ENCODE data around the gene MACROD2.
"Not testable (repeated sequence)": the region's sequence is repeated elsewhere in the genome, so short reads cannot be mapped to it uniquely, and the experiment has no call there.

The MACROD2 gene

DNA sequence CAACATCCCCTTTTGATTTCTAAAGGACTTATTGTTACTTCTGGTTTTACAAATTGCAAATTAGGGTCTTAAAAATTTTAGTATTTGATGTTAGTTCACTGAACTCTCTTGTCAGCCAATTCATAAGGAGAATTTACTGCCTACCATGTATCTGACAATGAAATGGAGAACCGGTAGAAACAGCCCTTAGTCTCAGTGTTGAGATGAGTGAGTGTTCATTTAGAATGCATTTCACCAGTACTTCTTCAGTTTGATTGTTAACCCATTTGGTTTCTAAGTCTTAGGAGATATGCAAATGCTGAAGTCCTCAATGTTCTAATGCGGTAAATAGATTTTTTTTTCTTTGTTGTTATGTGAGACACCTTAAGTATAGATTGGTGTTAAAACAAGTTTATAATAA is 958.4 kb downstream of the MACROD2 start:
- DNase-seq (ENCODE audit: low read depth in 2 of 2): no peak

- no peak for DNase-seq (ENCODE audit: low read depth in 2 of 2)
Measured at GRCh38 chr20:14955399-14955798, 960.1 kb downstream of the MACROD2 start.

- DNase-seq (ENCODE audit: low read depth in 2 of 2): no peak
Measured at GRCh38 chr20:14956026-14956425, 960.7 kb downstream of the MACROD2 start.

- no peak for DNase-seq (ENCODE audit: low read depth in 2 of 2)
Measured at GRCh38 chr20:14956538-14956937, 961.2 kb downstream of the MACROD2 start.

GRCh38 chr20:14957402-14957801 is 962.1 kb downstream of the MACROD2 start:
- no peak for DNase-seq (ENCODE audit: low read depth in 2 of 2)

- DNase-seq (ENCODE audit: low read depth in 2 of 2): no peak
Measured at GRCh38 chr20:14958626-14959025, 963.3 kb downstream of the MACROD2 start.

DNA sequence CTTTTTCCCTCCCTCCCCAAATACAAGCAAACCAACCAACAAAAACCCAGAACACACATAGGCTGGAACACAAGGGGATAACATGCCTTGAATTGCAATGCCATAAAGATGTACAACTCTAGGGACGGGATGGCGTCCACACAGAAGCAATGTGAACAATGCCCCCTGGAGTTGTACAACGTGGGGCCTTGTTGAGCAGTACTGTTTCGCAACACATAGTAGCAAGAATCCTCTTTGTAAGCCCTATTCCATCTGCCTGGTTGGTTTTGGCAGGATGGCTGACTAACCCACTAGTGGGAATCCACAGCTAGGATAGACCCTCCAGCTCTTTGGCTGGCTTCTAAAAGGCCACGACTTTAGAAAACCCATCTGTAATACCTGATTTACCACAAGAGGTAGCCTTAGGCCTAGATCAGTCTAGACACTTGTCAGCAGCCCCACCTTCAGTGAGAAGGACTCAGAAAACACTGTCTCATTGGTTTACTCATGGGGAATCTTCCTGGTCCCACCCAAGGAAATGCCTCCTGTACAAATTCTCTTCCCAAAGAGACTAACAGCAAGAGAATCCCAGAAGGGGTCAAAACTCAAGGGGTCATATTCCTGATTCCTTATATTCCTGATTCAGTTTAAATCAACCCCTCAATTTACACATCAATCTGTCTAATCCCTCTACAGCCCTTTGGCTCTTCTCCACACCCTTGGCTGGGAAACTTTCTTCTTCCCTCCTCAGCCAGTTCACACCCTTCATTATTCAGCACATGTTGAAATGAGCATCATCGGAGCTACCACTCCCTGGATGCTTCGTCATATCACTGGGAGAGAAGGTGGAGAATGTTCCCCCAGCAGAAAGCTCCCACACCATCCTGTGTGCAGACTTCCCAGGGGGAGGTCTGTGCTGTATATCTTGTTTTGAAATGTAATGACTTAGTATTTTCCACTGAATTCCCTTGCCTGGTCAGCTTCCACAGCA is 964.5 kb downstream of the MACROD2 start:
- DNase-seq (ENCODE audit: low read depth in 2 of 2): no peak

DNA sequence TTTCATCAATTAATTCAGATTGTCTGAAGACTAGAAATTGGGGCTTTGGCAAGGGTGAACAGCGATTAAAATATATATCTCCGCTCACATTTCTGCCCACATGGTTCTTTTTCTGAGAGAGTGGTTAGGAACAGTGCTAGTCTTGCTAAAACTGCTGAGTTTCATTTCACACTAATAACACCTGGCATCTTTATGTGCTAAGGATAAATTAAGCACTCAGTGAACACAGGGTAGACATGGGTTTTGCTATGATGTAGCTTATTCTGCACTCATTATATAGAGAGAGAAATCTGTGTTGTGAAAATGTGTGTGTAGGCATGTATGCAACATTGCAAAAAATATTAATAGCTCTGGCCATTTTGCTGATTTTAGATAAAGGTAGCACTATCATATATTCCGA is 965.5 kb downstream of the MACROD2 start:
- no peak for DNase-seq (ENCODE audit: low read depth in 2 of 2)

DNA sequence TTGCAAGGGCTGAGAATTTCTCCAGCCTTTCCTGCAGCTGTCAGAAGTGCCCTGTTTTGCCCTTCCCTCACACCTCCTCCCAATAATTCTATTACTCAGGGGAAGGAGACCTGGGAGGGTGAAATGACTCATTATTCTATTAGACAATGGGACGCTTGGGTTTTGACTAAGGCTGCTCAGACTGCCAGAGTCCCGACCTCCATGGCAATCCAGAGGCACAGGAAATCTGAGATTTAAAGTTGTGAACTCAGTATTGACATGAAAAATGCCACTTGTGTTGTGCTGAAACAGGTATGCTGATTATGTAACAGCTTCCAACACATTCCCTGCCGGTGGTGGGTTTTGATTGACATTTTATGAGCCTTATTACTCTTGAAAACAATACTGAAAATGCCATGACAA is 967.9 kb downstream of the MACROD2 start:
- DNase-seq (ENCODE audit: low read depth in 2 of 2): no peak

DNA sequence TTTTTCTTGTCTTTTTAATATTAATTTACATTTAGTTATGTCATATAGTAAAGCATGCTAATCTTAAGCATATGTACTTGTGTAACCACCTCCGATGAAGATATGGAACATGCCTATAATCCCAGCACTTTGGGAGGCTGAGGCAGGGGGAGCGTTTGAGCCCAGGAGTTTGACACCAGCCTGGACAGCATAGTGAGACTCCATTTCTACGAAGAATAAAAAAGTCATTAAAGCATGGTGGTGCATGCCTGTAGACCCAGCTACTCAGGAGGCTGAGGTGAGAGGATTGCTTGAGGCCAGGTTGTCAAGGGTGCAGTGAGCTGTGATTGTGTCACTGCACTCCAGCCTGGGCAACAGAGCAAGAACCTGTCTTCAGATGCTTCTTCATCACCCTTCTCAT is 970.9 kb downstream of the MACROD2 start:
- no peak for DNase-seq (ENCODE audit: low read depth in 2 of 2)

GRCh38 chr20:14966808-14967207 is 971.5 kb downstream of the MACROD2 start:
- no peak for DNase-seq (ENCODE audit: low read depth in 2 of 2)

GRCh38 chr20:14972256-14972655 is 976.9 kb downstream of the MACROD2 start:
- DNase-seq (ENCODE audit: low read depth in 2 of 2): no peak

DNA sequence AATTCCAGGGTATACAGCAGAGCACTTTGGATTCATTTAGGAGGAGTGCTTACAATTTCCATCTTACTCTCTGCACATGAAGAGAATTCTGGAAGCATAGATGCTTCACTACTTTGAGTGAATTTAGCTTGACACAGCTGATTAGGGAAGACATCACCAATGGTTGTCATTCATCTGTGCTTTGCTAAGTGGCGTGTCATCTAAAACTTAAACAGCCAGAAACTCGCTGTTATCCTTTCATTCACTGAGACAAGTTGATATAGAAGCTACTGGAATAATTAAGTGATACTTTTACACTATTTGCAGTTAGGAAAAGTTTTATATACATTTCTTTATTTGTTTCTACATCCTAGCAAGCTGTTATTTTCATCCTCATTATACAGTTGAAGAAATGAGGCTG is 977.4 kb downstream of the MACROD2 start:
- DNase-seq (ENCODE audit: low read depth in 2 of 2): no peak

- DNase-seq (ENCODE audit: low read depth in 2 of 2): no peak
Measured at GRCh38 chr20:14979453-14979986, 984.2 kb downstream of the MACROD2 start.

DNA sequence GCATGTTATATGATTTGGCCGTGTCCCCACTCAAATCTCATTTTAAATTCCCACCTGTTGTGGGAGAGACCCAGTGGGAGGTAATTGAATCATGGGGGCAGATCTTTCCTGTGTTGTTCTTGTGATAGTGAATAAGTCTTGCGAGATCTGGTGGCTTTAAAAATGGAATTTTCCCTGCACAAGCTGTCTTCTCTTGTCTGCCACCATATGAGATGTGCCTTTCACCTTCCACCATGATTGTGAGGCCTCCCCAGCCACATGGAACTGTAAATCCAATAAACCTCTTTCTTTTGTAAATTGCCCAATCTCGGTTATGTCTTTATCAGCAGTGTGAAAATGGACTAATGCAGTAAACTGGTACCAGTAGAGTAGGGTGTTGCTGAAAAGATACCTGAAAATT is 986.2 kb downstream of the MACROD2 start:
- DNase-seq (ENCODE audit: low read depth in 2 of 2): not testable (repeated sequence)

DNA sequence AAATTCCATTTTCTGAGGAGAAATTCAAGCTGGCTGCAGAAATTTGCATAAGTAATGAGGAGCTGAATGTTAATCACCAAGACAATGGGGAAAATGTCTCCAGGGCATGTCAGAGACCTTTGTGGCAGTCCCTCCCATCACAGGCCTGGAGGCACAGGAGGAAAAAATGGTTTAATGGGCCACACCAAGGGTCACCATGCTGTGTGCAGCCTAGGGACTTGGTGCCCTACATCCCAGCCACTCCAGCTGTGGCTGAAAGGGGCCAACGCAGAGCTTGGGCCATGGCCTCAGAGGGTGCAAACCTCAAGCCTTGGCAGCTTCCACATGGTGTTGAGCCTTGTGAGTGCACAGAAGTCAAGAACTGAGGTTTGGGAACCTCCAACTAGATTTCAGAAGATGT is 987.0 kb downstream of the MACROD2 start:
- not testable (repeated sequence) for DNase-seq (ENCODE audit: low read depth in 2 of 2)

GRCh38 chr20:14984305-14984704 is 989.0 kb downstream of the MACROD2 start:
- DNase-seq (ENCODE audit: low read depth in 2 of 2): no peak

DNA sequence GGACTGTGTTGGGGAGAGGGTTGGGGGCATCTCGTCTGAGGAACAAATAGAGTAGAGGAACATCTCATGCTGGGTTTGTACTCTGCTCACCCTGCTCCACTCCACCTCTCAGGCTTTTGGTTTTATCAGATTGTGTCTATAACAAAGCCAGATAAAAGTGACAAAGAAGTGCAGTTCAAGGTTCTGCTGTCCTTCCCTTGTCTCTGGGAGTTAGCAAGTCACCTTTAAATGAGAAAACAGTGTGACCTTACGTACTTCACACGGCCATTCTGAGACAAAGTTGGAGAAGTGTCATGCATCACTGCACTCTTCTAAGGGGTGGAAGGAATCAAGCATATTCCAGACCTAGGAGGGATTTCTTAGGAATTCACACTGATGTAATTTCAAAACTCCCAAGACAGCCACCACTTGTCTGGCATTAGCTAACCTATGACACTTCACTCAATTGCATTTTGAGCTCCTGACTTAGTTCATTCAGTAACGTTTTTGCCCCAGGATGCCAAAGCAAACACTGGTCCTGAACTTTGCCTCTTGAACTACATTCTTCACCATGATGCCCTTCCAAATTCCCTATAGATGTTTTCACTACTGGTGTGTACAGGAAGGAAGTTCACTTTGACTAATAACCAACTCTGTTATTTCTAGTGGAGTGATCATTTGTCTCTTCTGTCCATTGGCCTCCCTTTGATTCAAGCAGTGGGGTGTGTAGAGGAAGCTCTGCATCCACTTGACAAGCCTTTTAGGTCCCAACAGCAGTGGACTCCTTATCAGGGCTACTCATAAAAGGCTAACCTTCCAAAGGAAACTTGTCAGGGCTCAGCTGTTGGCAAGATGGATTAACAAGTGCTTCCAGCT is 989.7 kb downstream of the MACROD2 start:
- DNase-seq (ENCODE audit: low read depth in 2 of 2): no peak

DNA sequence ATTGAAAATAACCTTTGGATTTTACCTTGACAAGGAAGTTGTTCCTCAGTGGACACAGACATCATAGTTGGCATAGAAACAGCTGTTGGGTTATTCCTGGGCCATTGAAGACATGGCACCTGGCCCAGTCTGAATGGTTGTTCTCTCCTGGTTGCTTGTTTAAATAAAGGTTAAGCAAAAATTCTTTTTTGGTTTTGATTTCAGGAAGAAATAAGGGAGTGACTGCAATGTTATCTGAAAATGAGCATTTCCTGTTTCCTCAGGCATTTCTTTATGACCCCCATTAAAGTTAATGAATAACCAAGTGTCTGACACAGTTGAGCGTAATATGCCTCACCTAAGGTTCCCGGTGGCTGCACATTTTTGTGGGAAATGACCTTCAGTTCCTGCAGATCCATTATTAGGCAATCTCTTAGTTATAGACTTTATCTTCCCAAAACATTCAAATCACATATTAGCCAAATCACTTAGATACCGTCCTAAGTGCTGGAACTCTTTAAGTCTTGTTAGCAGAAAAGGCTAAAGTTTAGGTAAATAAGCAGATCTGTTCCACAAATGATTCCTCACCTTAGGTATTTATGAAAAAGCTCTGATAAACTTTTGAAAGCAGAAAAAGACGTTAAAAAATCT is 990.8 kb downstream of the MACROD2 start:
- no peak for DNase-seq (ENCODE audit: low read depth in 2 of 2)

DNA sequence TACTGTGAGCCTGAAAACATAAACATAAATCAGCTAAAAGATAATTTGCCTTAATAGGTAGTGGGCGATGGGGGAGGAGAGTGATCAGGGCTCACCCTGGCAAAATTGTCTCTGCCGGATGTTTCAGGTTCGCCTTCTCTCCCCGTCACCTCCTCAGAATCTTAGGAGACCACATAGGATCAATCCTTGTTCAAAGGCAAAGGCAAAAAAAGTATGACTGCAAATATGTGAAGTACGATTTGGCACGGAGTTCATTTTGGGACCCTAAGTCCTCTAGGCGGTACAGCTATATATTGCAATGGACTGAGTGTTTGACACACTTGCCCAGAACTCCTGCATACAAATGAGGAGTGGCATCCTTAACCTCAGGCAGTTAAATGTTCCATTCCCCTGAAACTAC is 991.3 kb downstream of the MACROD2 start:
- DNase-seq (ENCODE audit: low read depth in 2 of 2): no peak

DNA sequence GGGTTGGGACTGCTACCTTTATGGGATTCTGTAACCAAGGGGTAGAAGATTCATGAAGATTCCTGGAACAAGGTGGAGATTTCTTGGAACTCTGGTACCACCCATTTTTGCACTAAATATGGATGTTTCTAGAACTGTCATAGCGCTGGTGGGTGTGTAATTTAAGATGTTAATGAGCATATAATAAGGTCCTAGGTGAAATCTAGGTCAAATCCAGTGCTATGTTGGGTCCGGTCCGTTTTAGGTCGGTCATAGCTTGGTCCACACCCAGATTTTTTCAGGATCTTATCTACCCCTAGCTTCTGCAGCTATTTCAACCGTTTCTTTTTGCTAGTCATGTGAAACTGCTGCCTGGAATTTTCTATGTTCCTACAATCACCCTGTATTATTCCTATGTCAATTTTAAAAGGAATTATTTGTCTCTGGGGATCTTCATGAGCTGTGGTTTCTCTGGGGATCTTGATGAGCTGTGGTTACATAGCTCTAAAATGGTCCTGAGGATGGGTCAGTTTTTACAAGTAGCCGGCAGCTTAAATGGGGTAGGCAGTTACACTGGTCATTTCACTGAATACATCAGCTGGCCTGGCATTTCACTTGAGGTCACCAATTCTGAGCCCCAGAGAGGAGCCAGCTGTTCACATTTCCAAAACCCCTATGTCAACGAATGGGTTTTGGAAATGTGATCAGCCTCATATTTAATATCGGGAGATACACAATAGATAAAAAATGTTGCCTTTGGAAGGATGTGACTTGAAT is 994.4 kb downstream of the MACROD2 start:
- DNase-seq (ENCODE audit: low read depth in 2 of 2): no peak

Data from stimulated activated CD8-positive, alpha-beta memory T cell treated with anti-CD3 and anti-CD28 coated beads, Interleukin-2, amount 100 ng/mL, for 1 hour (primary cell).